Inflammatory macrophage treated with lipopolysaccharide for 4 hours (primary cell): ENCODE data around the gene UTF1.
"Not testable (repeated sequence)": the region's sequence is repeated elsewhere in the genome, so short reads cannot be mapped to it uniquely, and the experiment has no call there.

ENCODE experiments used
- DNase-seq: peaks from one replicate; pipeline ENCODE4 v3.0.0-alpha.2; 2020

Gene UTF1

DNA sequence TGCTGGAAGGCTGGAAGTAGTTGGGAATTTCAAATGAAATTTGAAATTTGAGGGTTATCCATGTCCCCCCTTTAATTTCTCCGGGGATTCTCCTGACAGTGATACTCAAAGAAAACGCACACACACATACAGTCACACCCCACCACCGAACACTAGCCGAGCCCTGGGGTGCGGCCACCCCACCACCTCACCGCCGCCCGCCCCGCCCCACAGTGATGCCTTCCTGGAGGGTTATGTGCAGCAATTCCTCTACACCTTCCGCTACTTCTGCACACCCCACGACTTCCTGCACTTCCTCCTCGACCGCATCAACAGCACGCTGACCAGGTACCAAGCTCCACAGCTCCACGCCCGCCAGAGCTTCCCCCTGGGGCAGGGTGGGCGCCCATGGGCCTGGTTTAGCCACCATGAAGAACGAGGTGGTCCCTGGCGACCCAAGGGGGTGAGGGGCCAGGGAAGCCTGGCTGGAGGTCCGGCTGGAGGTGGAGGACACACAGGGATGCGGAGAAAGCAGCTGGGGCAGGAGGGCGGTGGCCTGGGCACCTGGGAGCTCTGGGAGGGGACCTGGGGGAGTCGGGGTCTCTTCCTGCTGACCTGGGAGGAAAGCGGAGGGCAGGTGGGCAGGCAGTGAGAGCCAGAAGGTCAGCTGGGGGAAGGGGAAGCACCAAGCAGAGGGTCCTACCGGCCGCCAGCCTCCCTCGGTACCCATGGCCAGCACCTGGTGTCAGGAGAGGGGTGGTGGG is 19.4 kb upstream of the UTF1 start:
- DNase-seq, result no peak

DNA sequence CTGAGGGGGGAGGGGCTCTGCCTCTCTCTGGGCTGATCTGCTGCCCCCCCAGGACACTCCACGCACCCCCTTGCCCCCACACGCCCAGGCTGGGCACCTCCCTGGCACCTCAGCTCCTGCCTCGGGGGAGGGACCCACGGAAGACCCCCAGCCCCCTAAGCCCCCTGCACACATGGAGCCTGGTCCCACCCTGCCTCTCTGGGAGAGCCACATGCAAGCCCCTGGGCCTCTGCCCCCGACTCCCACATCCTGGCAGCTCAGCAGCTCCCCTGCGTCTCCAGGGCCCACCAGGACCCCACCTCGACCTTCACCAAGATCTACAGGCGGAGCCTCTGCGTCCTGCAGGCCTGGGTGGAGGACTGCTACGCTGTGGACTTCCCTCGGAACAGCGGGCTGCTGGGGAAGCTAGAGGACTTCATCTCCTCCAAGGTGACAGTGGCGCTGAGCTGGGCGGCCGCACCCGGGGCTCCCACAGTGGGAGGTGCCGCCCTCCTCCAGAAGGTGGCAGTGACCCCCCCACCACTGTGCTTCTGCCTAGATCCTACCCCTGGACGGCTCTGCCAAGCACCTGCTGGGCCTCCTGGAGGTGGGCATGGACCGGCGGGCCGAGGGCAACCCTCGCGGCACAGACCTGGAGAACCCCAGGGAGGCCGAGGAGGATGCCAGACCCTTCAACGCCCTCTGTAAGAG is 18.7 kb upstream of the UTF1 start:
- DNase-seq, result no peak

DNA sequence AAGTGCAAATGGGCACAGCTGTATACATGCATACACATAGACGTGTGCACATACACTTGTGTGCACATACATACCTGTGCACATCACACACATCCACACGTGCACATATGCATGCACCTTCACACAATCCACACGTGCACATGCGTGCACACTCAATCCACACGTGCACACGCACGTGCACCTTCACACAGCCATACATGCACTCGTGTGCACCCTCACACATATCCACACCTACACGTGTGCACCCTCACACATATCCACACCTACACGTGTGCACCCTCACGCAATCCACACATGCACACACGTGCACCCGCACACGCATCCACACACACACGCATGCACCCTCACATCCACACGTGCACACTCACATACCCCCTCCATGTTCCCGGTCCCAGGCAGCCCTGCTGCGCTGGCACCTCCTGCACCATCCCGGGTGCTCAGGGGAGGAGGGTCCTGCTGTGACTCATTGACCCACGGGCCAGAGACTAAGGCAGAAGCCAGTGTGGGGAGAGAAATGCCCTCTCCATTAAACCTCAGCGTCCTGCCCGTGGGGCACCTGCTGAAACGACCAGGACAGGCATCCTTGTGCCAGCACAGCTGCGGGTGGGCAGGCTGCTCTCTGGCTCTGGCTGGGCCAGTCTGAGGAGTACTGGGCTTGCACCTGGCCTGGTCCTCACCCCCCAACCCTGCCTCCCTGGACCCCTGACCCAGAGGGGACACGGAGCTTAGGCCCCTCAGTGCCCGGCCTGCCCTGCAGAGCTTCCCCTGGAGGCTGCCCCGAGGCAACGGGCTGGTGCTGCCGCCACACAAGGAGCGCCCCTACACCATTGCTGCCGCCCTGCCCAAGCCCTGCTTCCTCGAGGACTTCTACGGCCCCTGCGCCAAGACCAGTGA is 17.8 kb upstream of the UTF1 start:
- DNase-seq, result no peak

DNA sequence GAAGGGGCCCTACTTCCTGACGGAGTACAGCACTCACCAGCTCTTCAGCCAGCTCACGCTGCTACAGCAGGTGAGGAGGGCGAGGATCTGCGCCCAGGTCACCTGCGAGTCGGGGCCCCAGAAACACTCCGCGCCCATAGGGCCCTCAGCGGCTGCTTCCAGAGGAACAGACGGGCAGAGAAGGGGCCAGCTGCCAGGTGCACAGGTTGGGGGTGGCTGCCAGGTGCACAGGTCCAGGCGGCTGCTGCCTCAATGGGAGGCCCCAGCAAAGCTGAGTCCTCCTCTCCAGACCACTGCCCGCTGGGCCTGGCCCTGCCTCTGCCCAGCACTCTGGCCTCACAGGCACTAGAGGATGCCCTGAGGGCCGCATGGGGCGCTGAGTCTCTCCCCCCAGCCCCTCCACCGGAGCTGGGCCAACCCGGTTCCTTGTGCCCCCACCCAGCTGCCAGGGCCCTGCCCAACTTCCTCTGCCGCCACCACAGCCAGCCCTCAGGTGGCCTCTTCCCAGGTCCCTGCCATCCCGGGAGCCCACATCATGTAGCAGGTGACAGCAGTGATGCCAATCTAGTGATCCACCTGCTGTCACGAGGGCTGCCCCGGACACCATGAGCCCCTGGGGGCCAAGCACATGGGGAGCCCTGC is 17.0 kb upstream of the UTF1 start:
- DNase-seq, result no peak

DNA sequence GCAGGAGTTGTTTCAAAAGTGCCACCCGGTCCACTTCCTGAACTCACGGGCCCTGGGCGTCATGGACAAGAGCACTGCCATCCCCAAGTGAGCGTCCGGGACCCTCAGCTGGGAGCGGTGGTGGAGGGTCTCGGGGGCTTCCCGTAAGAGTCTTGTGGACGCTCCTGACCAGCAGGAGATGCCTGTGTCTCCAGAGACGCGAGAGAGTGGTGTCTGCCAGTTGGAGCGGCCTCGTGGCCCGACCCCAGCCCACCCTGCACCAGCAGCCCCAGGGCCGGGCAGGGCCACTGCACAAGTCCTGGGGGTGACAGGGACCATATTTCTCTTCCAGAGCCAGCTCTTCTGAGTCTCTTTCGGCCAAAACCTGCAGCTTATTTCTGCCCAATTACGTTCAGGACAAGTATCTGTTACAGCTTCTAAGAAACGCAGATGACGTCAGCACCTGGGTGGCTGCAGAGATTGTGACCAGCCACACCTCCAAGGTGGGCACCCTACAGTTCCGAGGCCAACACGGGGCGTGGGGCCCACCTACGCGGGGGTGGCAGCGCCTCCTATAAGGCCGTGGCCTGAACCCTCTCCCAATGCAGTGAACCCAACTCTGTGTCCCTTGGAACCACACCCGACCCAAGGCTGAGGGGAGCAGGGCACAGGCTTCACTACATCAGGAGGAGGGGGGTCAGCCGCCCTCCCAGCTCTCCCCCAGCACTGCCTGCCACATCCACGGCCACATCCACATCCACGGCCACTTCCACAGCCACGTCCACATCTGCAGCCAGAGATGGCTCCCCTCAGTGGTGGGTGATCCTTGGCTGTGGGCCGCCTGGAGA is 16.2 kb upstream of the UTF1 start:
- DNase-seq, result no peak

DNA sequence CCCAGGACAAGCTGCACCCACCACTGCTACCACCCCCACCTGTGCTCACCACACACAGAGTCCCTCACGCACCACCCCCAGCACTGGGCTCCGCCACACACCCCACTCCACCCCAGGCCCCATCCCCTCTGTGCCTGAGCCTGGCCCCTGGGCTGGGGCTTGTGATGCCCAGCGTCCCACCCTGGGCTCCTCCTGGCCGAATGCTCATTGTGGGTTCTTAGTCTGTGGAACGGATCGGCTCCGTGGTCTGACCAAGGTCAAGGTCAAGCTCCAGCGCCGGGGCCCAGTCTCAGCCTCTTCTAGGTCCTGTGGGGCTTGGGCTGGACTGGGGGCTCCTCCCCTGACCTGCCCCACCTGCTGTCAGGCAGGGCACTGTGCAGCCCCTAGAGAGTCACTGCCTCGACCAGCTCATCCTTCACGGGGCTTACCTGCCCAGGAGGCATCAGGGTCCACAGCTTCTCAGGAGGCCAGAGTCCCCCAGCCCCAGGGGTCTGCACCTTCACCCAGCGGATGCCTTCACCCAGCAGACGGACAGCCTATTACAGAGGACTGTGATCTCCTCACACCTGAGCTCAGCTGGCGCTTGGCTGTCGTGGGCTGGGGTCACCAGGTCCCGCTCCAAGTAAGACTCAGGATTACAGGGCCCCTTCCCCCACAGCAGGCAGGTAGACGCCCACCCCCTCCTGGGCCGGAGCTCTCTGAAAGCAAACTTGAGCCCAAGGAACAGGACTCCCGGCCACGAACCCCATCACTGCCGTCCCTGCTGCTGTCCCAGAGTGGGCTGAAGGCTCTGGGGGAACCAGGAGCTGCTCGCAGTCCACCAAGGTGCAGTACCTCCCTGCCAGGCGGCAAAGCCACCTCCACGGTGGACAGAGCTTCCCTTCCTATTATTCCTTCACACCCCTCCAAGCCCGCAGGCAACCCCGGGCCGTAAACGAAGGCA is 15.3 kb upstream of the UTF1 start:
- no peak for DNase-seq

DNA sequence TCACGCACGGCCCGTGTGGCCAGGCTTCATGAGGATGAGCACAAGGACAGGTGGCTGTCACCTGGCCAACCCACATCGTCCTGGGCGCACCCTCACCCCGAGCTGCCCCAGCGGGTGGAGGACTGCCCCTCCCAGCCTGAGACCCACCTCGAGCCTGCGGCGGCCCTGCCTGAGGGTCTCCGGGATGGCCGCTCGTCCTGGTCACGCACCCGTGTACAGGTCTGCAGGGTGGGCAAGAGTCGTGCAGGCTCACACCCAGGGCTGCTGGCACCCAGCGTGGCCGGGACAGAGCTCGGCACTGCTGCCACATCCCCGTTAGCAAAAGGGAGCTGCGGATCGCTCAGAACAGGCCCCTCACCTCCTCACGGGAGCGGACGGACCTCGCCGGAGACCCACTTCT is 14.4 kb upstream of the UTF1 start:
- DNase-seq, result no peak

DNA sequence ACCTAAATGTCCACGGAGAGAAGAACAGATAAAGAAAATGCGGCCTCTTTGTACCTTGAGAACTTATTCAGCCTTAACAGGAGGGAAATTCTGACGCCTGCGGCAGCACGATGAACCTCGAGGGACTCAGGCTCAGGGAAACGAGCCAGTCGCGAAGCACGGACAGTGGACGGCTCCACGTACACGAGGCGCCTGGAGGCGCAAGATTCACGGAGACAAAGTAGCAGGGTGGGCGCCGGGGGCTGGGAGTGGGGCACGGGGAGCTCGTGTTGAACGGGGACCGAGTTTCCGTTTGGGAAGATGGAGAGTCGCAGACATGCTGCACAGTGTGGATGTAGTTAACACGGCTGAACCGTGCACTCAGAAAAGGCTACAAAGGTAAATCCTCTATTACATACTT is 13.2 kb upstream of the UTF1 start:
- DNase-seq, result no peak

DNA sequence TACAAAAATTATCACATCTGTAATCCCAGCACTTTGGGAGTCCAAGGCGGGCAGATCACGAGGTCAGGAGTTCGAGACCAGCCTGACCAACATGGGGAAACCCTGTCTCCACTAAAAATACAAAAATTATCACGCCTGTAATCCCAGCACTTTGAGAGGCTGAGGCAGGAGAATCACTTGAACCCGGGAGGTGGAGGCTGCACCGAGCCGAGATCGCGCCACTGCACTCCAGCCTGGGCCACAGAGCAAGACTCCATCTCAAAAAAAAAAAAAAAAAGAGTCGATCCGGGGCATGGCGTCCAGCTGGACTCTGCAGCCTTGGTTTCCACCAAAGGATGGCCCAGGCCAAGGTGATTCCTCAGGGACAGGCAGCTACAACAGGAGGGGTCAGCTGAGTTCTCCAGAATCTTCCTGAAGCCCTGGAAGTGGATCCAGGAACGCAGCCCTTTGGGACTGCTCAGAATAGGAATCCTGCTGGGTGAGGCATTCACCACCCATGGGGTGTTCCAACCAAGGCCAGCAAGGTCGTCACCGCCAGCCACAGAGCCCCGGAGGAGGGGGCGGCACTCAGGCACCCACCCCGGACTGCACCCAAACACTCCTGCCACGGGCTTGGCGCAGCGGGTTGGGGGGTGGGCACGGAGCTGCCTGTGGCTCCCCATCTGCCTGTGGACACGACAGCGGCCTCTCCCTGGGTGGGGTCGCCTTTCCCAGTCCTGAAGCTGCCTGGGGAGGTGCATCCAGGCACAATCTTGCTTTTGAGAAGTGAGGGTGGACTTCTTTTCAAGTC is 12.0 kb upstream of the UTF1 start:
- no peak for DNase-seq

DNA sequence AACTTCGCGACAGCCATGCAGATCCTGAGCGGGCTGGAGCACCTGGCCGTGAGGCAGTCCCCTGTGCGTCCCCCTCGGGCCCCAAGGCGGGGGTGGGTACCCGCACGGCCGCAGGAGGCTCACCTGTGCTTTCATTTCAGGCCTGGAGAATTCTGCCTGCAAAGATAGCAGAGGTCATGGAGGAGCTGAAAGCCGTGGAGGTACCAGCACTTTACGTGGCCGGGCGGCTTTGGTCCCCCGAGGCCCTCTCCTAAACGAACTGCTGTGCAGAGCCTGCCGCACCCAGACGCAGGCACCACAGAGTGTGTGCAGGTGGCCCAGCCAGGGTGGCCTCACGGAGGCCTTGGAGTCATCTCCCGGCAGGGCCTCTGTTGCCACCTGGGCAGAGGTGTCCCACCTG is 11.1 kb upstream of the UTF1 start:
- no peak for DNase-seq

DNA sequence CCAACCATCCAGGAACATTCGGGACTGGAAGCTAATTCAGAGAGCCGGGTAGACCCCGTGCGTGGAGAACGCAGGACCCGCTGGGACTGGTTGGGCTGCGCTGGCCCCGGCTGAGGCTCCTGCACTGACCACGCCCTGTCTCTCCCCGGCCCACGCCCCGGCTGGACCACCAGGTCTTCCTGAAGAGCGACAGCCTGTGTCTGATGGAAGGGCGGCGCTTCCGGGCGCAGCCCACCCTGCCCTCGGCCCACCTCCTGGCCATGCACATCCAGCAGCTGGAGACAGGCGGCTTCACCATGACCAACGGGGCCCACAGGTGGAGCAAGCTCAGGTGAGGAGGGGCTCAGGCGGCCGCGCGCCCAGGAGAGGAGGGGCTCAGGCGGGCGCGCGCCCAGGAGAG is 10.2 kb upstream of the UTF1 start:
- no peak for DNase-seq

DNA sequence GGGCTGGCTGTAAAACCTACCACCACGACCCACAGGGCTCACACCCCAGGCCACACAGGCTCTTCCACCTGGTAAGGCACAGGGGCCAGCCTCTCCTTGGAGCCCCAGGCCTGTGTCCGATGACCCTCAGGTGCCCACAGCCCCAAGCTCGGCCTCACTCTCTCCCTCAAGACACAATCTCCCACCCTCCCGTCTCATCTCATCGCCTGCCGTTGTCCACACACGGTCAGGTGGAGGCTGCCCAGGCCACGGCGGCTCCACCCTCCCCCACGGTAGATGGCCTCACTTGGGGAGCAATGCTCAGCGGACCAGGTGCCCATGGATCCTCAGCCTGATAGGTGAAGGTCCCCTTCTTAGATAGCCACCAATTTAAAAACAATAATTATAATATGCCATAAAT is 8.7 kb upstream of the UTF1 start:
- no peak for DNase-seq

DNA sequence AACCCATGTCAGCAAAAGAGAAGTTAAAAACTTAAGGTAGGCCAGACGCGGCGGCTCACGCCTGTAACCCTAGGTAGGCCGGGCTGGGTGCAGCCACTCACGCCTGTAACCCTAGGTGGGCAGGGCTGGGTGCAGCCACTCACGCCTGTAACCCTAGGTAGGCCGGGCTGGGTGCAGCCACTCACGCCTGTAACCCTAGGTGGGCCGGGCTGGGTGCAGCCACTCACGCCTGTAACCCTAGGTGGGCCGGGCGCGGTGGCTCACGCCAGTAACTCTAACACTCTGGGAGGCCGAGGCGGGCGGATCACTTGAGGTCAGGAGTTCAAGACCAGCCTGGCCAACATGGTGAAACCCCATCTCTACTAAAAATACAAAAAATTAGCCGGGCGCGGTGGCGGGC is 8.3 kb upstream of the UTF1 start:
- DNase-seq, result not testable (repeated sequence)

DNA sequence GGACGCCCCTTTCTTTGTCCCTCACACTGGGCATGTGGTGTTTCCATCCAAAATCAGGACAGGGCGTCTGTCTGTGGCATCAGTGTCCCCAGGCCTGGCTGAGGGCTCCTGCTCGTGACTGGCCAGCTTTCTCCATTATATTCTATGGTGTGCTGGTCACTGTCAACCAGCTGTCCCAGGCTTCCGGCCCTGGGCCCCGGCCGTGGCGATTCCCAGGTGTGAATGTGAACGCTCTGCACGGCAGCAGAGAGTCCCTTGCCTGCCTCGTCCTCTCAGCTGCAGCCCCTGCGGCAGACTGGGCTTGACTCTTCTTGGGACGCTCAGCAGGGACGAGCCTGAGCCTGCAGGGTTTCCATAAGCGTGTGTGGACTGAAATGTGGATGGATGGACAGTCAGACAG is 5.9 kb upstream of the UTF1 start:
- DNase-seq, result no peak

DNA sequence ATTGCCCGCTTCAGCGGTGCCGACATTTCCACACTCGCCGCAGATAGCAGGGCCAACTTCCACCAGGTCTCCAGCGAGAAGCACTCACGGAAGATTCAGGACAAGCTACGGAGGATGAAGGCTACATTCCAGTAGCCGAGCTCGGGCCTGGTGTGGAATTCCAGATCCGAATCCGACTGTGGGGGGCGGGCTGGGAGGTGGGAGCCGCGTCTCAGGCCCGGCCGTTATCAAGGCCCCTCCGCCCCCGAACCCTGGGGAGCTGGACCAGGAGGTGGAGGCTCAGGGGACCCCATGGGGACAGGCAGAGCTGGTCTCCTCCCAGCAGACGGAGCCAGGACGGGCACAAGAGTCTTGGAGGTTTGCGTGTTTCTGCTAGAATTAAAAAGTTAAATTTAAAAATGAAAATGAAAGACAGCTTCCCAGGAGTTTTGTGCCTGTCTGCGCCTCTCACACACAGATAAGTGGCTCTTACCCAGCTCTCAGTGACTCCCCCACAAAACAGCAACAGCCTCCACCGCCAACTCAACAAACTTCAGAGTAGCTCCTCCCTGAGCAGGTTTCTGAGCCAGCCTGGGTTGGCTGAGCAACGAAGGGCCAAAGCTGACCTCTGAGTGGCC is 5.2 kb upstream of the UTF1 start:
- DNase-seq, result no peak

DNA sequence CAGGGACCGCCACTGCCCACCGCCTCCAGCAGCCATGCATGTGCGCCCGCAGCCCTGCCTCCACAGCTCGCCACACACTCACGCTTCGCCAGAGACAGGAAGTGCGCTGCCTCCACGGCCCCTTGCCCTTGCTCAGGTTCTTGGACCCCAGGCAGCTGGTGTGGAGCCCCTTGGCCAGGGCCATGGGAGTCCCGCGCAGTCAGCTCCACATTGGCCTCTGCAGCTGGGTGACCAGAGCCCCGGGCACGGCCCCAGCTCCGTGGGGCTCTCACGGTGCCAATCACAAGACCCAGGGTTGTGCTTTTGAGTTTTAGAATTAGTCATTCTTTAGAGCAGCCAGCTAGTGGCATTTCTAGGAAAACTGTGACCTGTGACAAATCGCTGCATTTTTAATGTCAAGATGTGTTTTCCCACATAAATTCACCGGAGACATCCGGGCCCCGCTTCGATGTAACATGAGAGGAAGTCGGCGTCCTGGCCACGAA is 4.3 kb upstream of the UTF1 start:
- no peak for DNase-seq

DNA sequence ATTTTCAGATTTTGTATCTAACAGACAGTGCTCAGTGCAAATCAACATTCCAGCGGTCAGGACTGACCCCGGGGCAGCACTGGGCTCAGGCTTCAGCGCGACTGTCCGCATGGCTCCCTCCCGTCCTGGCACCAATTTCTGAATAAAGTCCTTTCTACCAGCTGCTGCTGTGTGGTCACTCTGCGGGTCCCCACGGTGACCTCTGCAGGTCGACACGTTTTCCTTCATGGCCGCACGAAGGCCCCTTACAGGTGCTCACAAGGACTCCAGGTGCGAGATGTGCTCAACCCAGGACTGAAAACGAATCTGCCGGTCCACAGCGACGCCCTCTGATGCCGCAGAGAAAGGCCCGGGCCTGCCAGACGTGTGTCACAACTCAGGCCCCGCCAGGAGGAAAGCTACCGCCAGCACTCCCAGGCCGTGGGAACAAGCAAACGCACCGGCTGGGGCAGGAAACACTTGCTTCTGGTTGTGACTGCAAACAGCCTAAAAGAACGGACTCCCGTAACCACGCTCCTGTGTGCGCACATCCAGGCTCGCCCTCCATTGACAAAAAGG is 3.7 kb upstream of the UTF1 start:
- no peak for DNase-seq

DNA sequence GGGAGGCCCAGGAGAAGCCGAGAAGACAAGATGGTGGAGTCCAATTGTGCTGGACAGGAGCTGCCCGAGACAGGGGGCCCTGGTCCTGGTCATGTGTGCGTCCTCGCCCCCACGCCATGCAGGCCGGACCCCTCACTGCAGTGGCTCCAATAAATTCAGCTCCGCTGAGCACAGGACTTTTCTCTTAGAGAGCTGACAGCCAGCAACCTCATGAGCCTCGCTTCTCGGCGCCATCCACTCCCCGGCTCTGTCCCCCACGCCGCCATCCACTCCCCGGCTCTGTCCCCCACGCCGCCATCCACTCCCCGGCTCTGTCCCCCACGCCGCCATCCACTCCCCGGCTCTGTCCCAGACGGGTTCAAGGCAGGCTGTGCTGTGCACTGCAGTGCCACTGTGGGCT is 2.8 kb upstream of the UTF1 start:
- no peak for DNase-seq

DNA sequence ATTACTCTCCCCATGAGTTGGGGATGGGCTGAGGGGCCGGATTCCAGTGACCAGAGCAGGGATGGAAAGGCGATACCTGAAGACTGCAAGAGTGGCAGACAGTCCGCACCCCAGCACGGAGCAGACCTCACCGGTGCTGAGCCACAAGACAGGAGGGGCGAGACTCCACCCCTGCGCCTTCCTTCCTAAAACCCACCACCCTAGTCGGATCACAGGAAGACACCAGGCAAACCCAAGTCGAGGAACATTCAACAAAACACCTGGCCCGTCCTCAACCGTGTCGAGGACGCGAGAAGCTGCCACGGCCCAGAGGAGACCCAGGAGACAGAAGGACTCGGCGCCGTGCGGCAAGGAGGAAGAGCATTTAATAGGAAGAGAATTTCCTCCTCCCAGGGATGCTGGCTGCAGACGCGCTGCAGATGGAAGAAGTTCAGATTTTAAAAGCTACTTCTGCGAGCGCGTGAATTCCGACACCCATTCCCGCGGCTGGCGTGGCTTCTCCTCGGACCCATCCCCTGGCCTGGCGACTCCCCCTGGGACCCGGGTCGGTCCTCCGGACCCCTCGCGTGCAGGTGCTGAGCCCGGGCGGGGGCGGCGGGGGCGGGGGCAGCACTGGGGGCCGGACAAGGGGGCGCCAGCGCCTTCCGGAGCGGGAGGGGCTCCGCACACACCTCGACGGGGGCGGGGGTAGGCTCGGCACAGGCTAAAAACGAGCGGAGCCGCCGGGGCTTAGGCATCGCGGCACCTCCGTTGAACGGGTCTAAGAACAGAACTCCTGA is 563 bp upstream of the UTF1 start:
- DNase-seq, result no peak
